ENCODE data around the gene POLR1D. TPM values are rescaled to one million over a fixed set of nuclear protein-coding genes. Genes with fewer than 3 reads are reported as not detected.

POLR1D gene
- polyA plus RNA-seq, 4 donors: 145 to 192 (median 165) TPM

DNA sequence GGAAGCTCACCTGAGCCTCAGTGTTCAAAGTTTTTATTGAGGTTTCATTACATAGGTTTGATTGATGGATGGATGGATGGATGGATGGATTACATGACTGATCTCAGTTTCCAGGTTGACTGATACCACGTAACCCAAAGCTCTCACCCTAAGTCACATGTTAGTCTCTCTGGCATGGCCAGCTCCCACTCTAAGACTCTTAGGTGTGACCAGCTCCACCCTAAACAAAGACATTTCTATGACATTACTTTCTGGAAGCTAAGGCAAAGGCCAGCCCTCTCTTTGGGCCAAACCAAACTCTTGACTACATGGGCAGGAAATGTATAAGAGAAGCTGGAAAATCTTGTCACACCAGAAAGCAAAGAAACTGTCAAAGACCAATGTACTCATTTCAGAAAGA, 28.6 kb downstream of the POLR1D start:
- no peak for FAIRE-seq
- Histone ChIP-seq H3K4me3 (ENCODE audit: low read depth in 1 of 3, low read length in 3 of 3) (no peak overlapping the region), H3K36me3 (ENCODE audit: control insufficient read depth in 3 of 3, insufficient read depth in 2 of 3, low read depth in 1 of 3, low read length in 3 of 3) (peaks cover 8 to 13% (median 13%) of the 10 kb centered on the region in 3 donors), H3K27ac (ENCODE audit: low read depth in 1 of 3, low read length in 2 of 3) (no peak overlapping the region), H3K9me3 (ENCODE audit: control insufficient read depth in 2 of 2, insufficient read depth in 1 of 2, low read depth in 1 of 2, low read length in 1 of 2) (peaks cover 2 to 11% of the 10 kb centered on the region in 2 donors), H3K4me1 (ENCODE audit: control insufficient read depth in 3 of 3, insufficient read depth in 2 of 3, low read depth in 1 of 3, low read length in 2 of 3) (peaks cover 0 to under 1% (median 0%) of the 10 kb centered on the region in 3 donors), H3K27me3 (ENCODE audit: control insufficient read depth in 3 of 3, insufficient read depth in 3 of 3, low read length in 3 of 3) (no peaks in the 10 kb centered on the region)
- DNase-seq: no peak
- WGBS, 3 donors: 98 to 100% (median 100%) methylated on average over 1 of the region's 1 CpG

DNA sequence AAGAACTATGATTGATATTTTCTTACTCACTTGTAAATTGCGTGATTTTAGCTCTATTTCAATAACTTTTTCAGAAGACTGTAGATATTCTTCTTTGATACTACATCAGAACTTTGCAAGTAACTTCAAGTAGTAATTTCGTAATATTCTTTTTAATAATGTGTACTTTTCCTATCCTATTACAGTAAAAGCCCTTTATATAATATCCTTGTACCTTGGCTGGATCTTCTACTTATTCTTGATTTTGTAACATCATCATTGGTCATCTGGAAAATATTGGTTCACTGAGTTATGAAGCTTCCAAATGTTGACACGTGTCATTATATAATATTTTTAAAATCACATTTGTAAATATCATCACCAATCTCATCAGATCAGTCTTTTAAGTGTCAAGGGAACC, 32.4 kb downstream of the POLR1D start:
- no peak overlapping the region for H3K4me3 ChIP-seq (ENCODE audit: low read depth in 1 of 3, low read length in 3 of 3)
- no peaks in the 10 kb centered on the region for H3K27me3 ChIP-seq (ENCODE audit: control insufficient read depth in 3 of 3, insufficient read depth in 3 of 3, low read length in 3 of 3)
- no peak overlapping the region for H3K27ac ChIP-seq (ENCODE audit: low read depth in 1 of 3, low read length in 2 of 3)
- H3K4me1 ChIP-seq (ENCODE audit: control insufficient read depth in 3 of 3, insufficient read depth in 2 of 3, low read depth in 1 of 3, low read length in 2 of 3): peaks cover under 1 to 11% (median 4%) of the 10 kb centered on the region in 3 donors
- WGBS, 3 donors: 83 to 98% (median 96%) methylated on average over 3 of the region's 3 CpGs
- FAIRE-seq: no peak
- H3K9me3 ChIP-seq (ENCODE audit: control insufficient read depth in 2 of 2, insufficient read depth in 1 of 2, low read depth in 1 of 2, low read length in 1 of 2): peaks cover 2 to 11% of the 10 kb centered on the region in 2 donors
- peaks cover 8 to 11% (median 9%) of the 10 kb centered on the region in 3 donors for H3K36me3 ChIP-seq (ENCODE audit: control insufficient read depth in 3 of 3, insufficient read depth in 2 of 3, low read depth in 1 of 3, low read length in 3 of 3)
- no peak for DNase-seq

DNA sequence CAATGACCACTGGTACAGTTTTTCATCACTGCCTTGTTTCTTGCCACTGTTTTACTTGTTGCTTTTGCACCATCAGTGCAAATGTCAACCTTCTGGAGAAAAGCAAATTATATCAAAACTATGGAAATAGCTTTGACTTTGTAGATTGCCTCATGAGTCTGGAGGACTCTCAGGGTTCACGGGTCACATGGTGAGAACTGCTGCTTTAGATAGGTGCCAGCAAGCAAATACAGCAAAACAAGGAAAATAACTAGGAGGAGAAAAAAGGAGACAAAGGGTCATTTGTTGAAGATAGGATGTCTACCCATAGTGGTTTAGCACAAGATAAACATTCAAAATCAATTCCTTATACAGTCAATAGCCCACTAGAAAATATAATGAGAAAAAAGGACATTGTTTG, 33.1 kb downstream of the POLR1D start:
- FAIRE-seq (no peak), DNase-seq (no peak)
- no peaks in the 10 kb centered on the region for H3K27me3 ChIP-seq (ENCODE audit: control insufficient read depth in 3 of 3, insufficient read depth in 3 of 3, low read length in 3 of 3)
- peaks cover 2 to 7% of the 10 kb centered on the region in 2 donors for H3K9me3 ChIP-seq (ENCODE audit: control insufficient read depth in 2 of 2, insufficient read depth in 1 of 2, low read depth in 1 of 2, low read length in 1 of 2)
- no peak overlapping the region for H3K27ac ChIP-seq (ENCODE audit: low read depth in 1 of 3, low read length in 2 of 3)
- H3K36me3 ChIP-seq (ENCODE audit: control insufficient read depth in 3 of 3, insufficient read depth in 2 of 3, low read depth in 1 of 3, low read length in 3 of 3): peaks cover 6 to 8% (median 6%) of the 10 kb centered on the region in 3 donors
- H3K4me1 ChIP-seq (ENCODE audit: control insufficient read depth in 3 of 3, insufficient read depth in 2 of 3, low read depth in 1 of 3, low read length in 2 of 3): peaks cover 3 to 16% (median 6%) of the 10 kb centered on the region in 3 donors
- 92 to 100% (median 97%) methylated on average over 1 of the region's 1 CpG for WGBS, 3 donors
- H3K4me3 ChIP-seq (ENCODE audit: low read depth in 1 of 3, low read length in 3 of 3): no peak overlapping the region

- DNase-seq: peak; percentile 58 to 74
- WGBS, 3 donors: 26 to 66% (median 26%) methylated on average over 2 of the region's 2 CpGs
- H3K4me1 ChIP-seq (ENCODE audit: control insufficient read depth in 3 of 3, insufficient read depth in 2 of 3, low read depth in 1 of 3, low read length in 2 of 3): peaks cover 3 to 38% (median 9%) of the 10 kb centered on the region in 3 donors
- H3K27me3 ChIP-seq (ENCODE audit: control insufficient read depth in 3 of 3, insufficient read depth in 3 of 3, low read length in 3 of 3): no peaks in the 10 kb centered on the region
- H3K4me3 ChIP-seq (ENCODE audit: low read depth in 1 of 3, low read length in 3 of 3): no peak overlapping the region
- H3K27ac ChIP-seq (ENCODE audit: low read depth in 1 of 3, low read length in 2 of 3): peak overlapping the region in 1 of 3 donors; percentile 39
- peaks cover 0 to 3% (median 0%) of the 10 kb centered on the region in 3 donors for H3K36me3 ChIP-seq (ENCODE audit: control insufficient read depth in 3 of 3, insufficient read depth in 2 of 3, low read depth in 1 of 3, low read length in 3 of 3)
- no peak for FAIRE-seq
- H3K9me3 ChIP-seq (ENCODE audit: control insufficient read depth in 2 of 2, insufficient read depth in 1 of 2, low read depth in 1 of 2, low read length in 1 of 2): no peaks in the 10 kb centered on the region
Observed at GRCh38 chr13:27657724-27658123, 36.0 kb downstream of the POLR1D start.

GRCh38 chr13:27658546-27658945, 36.9 kb downstream of the POLR1D start:
- FAIRE-seq (no peak), DNase-seq (no peak)
- Histone ChIP-seq H3K27me3 (ENCODE audit: control insufficient read depth in 3 of 3, insufficient read depth in 3 of 3, low read length in 3 of 3) (no peaks in the 10 kb centered on the region), H3K4me3 (ENCODE audit: low read depth in 1 of 3, low read length in 3 of 3) (no peak overlapping the region), H3K27ac (ENCODE audit: low read depth in 1 of 3, low read length in 2 of 3) (peak overlapping the region in 1 of 3 donors; percentile 77), H3K36me3 (ENCODE audit: control insufficient read depth in 3 of 3, insufficient read depth in 2 of 3, low read depth in 1 of 3, low read length in 3 of 3) (no peaks in the 10 kb centered on the region), H3K4me1 (ENCODE audit: control insufficient read depth in 3 of 3, insufficient read depth in 2 of 3, low read depth in 1 of 3, low read length in 2 of 3) (peaks cover 3 to 43% (median 9%) of the 10 kb centered on the region in 3 donors), H3K9me3 (ENCODE audit: control insufficient read depth in 2 of 2, insufficient read depth in 1 of 2, low read depth in 1 of 2, low read length in 1 of 2) (no peaks in the 10 kb centered on the region)

DNA sequence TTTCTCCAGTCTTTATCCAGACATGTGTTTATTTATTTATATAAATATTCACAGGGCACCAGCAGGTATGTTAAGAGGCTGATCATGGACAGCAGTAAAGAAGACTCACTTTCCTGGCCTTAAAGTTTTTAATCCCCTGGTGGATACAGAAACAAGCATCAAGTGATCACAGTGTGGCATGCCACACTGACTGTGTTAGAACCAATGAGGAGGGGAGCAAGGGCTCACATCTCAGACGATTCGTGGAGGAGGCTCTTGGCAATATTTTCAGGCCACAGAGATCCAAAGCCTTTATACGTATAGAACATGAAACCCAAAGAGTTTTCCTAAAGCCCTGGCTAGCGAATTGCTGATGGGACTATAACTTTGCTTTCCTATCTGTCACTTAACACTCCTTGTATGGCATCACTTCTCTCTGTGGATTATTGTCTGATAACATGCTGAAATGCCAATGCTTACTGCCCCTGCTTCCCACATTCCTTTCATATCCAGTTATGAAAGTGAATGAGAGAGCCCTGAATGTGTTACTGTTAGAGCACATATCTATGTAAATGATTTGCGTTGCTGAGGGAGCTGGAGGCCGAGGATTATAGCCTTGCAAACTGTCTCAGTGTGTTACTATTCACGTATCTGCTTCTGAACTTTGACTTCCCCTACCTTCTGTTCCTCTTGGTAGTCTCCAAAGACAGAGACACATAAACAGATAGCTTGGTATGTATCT, 37.6 kb downstream of the POLR1D start:
- 30 to 62% (median 42%) methylated on average over 7 of the region's 7 CpGs for WGBS, 3 donors
- Histone ChIP-seq H3K4me3 (ENCODE audit: low read depth in 1 of 3, low read length in 3 of 3) (no peak overlapping the region), H3K27ac (ENCODE audit: low read depth in 1 of 3, low read length in 2 of 3) (peak overlapping the region in 1 of 3 donors; percentile 77), H3K4me1 (ENCODE audit: control insufficient read depth in 3 of 3, insufficient read depth in 2 of 3, low read depth in 1 of 3, low read length in 2 of 3) (peaks cover 3 to 43% (median 9%) of the 10 kb centered on the region in 3 donors), H3K9me3 (ENCODE audit: control insufficient read depth in 2 of 2, insufficient read depth in 1 of 2, low read depth in 1 of 2, low read length in 1 of 2) (no peaks in the 10 kb centered on the region), H3K36me3 (ENCODE audit: control insufficient read depth in 3 of 3, insufficient read depth in 2 of 3, low read depth in 1 of 3, low read length in 3 of 3) (no peaks in the 10 kb centered on the region), H3K27me3 (ENCODE audit: control insufficient read depth in 3 of 3, insufficient read depth in 3 of 3, low read length in 3 of 3) (no peaks in the 10 kb centered on the region)
- peak; percentile 70 to 84 for DNase-seq
- no peak for FAIRE-seq

- Histone ChIP-seq H3K4me3 (ENCODE audit: low read depth in 1 of 3, low read length in 3 of 3) (no peak overlapping the region), H3K27me3 (ENCODE audit: control insufficient read depth in 3 of 3, insufficient read depth in 3 of 3, low read length in 3 of 3) (no peaks in the 10 kb centered on the region), H3K4me1 (ENCODE audit: control insufficient read depth in 3 of 3, insufficient read depth in 2 of 3, low read depth in 1 of 3, low read length in 2 of 3) (peaks cover 3 to 43% (median 9%) of the 10 kb centered on the region in 3 donors), H3K9me3 (ENCODE audit: control insufficient read depth in 2 of 2, insufficient read depth in 1 of 2, low read depth in 1 of 2, low read length in 1 of 2) (no peaks in the 10 kb centered on the region), H3K27ac (ENCODE audit: low read depth in 1 of 3, low read length in 2 of 3) (no peak overlapping the region), H3K36me3 (ENCODE audit: control insufficient read depth in 3 of 3, insufficient read depth in 2 of 3, low read depth in 1 of 3, low read length in 3 of 3) (no peaks in the 10 kb centered on the region)
- 94 to 96% (median 96%) methylated on average over 6 of the region's 6 CpGs for WGBS, 3 donors
- FAIRE-seq (no peak), DNase-seq (no peak)
Observed at GRCh38 chr13:27660511-27660910, 38.8 kb downstream of the POLR1D start.

- no peak overlapping the region for H3K4me3 ChIP-seq (ENCODE audit: low read depth in 1 of 3, low read length in 3 of 3)
- FAIRE-seq (no peak), DNase-seq (no peak)
- H3K36me3 ChIP-seq (ENCODE audit: control insufficient read depth in 3 of 3, insufficient read depth in 2 of 3, low read depth in 1 of 3, low read length in 3 of 3): peaks cover 0 to 3% (median 0%) of the 10 kb centered on the region in 3 donors
- H3K4me1 ChIP-seq (ENCODE audit: control insufficient read depth in 3 of 3, insufficient read depth in 2 of 3, low read depth in 1 of 3, low read length in 2 of 3): peaks cover 3 to 43% (median 9%) of the 10 kb centered on the region in 3 donors
- H3K27me3 ChIP-seq (ENCODE audit: control insufficient read depth in 3 of 3, insufficient read depth in 3 of 3, low read length in 3 of 3): no peaks in the 10 kb centered on the region
- no peaks in the 10 kb centered on the region for H3K9me3 ChIP-seq (ENCODE audit: control insufficient read depth in 2 of 2, insufficient read depth in 1 of 2, low read depth in 1 of 2, low read length in 1 of 2)
- peak overlapping the region in 1 of 3 donors; percentile 26 for H3K27ac ChIP-seq (ENCODE audit: low read depth in 1 of 3, low read length in 2 of 3)
Observed at GRCh38 chr13:27661017-27661416, 39.3 kb downstream of the POLR1D start.
